GM12874 (cell line): ENCODE measurements around the gene ITIH4.

ENCODE experiments used
- TF ChIP-seq, protein P1 (sequence below): IDR thresholded peaks from 2 replicates; pipeline ENCODE4 v1.5.1; 2011; ENCODE audit warnings: low read depth, mild to moderate bottlenecking, control low read depth, low read length, moderate library complexity; ENCODE audit not compliant: insufficient read depth

Gene ITIH4

DNA sequence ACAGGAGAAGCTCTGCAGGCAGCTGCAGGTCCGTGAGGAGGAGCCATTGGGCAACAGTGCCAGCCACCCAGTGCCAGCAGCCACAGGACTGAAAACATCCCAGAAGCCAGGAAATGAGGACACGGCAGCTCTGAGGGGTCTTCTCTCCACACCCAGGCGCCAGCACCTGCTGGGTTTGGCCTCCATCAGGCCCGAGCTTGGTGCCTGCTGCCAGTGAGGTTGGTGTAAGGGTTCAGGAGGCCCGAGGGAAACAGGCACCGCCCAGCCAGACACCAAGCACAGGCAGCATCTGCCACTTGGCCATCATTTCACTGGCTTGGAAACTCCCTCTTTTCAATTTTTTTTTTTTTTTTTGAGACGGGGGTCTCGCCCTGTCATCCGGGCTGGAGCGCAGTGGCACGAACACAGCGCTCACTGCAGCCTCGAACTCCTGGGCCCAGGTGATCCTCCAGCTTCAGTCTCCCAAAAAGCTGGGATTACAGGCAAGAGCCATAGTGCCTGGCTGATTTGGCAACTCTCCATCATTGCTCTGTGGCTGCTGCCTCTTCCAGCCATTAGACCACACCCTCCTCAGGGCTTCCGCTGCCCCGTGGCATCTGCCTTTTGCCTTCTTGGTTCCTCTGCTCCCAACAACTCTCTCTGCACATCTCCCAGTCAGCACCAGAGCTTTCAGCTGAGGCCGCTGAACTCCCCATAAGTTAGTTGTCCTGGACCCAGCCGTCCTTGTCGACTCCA lies 37.3 kb downstream of the ITIH4 start:
- TF ChIP-seq, protein P1, sequence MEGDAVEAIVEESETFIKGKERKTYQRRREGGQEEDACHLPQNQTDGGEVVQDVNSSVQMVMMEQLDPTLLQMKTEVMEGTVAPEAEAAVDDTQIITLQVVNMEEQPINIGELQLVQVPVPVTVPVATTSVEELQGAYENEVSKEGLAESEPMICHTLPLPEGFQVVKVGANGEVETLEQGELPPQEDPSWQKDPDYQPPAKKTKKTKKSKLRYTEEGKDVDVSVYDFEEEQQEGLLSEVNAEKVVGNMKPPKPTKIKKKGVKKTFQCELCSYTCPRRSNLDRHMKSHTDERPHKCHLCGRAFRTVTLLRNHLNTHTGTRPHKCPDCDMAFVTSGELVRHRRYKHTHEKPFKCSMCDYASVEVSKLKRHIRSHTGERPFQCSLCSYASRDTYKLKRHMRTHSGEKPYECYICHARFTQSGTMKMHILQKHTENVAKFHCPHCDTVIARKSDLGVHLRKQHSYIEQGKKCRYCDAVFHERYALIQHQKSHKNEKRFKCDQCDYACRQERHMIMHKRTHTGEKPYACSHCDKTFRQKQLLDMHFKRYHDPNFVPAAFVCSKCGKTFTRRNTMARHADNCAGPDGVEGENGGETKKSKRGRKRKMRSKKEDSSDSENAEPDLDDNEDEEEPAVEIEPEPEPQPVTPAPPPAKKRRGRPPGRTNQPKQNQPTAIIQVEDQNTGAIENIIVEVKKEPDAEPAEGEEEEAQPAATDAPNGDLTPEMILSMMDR = no peak

DNA sequence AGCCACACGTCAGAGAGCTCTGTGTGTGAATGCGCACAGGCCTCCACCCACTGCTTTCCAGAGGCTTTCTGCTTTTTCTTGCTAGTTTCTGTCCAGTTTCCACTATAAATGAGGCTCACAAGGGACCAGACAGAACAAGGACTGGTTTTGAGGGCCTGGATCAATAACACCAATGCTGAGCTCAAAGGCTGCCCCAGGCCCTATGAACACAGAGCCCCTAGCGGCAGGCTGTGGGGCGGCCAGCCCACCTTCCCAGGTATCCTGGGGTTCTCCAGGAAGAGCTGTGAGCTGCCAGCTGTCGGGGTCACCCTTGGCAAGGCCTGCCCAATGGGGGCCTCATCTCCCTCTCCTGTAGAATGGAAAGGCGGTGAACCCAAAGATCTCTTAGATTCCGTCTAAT lies 38.1 kb downstream of the ITIH4 start:
- TF ChIP-seq, protein P1 = no peak

DNA sequence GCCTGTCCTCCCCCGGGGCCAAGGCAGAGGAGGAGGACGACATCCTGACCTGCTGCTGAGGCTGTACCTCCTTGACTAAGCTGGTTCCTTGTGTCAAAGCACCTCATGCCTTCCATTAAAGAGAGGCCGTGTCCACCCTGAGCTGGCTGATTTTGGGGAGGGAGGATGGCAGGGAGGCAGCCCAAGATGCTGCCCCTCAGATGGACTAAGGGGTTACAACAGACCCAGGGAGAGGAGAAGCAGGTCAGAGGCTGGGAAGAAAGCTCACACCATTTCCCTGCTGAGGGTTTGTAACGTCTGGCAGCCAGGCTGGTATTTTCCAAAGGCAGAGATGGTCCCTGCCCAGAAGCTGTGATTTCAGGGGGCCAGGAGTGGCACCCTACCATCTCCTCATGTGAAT lies 38.5 kb downstream of the ITIH4 start:
- TF ChIP-seq, protein P1 = no peak

DNA sequence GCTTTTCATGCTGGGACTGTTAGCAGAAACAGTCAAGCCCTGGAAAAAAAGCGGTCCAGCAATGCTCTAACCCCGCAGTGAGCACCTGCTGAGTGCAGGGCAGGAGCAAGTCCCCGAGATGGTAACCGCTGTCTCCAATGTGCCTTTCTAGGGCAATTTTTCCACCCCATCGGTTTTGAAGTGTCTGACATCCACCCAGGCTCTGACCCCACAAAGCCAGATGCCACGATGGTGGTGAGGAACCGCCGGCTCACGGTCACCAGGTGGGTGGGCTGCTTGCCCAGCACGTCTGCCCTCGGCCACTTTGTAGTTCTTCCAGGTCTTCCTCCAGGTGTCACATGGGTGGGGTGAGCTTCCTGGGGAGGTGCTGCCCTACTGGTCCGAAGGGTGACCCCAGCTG lies 39.1 kb downstream of the ITIH4 start:
- TF ChIP-seq, protein P1 = no peak

DNA sequence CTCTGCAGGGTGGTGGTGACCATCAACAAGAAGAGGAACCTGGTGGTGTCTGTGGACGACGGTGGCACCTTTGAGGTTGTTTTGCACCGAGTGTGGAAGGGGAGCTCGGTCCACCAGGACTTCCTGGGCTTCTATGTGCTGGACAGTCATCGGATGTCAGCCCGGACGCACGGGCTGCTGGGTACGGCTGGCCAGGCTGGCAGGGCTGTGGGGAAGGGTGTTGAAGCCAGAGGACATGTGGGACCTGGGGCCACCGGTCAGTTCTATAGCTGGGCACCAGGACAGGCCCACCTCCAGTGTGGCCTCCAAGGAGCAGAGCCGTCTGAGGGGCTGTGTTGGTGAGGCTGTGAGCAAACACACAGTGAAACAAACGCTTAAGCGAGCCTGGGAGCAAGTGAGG lies 39.7 kb downstream of the ITIH4 start:
- TF ChIP-seq, protein P1 = no peak

DNA sequence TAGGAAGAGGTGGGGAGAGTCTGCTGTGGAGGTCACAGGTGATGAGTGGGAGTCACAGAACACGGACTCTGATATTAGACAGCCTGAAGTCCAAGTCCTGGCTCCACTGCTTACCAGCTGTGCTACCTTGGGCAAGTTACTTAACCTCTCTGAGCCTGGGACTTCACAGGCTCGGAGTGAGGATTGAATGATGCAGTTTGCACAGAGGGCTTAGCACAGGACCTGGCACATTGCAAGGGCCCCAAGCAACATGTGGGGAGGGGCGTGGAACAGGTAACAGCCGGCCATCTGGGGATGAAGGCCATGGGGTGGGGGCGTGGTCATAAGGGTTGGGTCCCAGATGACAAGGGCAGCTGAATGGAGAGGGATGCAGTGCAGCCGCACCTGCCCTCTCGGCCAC lies 40.1 kb downstream of the ITIH4 start:
- TF ChIP-seq, protein P1 = no peak

DNA sequence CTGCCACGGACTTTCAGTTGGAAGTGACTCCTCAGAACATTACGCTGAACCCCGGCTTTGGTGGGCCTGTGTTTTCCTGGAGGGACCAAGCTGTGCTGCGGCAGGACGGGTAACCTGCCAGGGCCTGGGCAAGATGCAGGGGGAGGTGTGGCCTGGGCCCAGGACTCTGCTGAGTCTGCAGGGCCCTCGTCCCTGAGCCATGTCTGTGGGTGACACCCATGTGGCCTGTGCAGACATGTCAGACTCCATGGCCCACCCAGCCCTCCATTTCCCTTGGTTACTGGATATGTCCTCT lies 40.8 kb downstream of the ITIH4 start:
- TF ChIP-seq, protein P1 = no peak
